Right atrium auricular region (tissue), 2 donors: ENCODE data around the gene ZNF576. TPM values are rescaled to one million over a fixed set of nuclear protein-coding genes. Genes with fewer than 3 reads are reported as not detected.

ENCODE experiments used
- DNase-seq: peaks from one replicate; pipeline ENCODE4 v3.0.0-alpha.2; 2019; ENCODE audit warnings: low spot score
- H3K27ac ChIP-seq, 2 donors: fragments of 200-600 bp; sonication (generic); 1 replicate in 1 of 2; 2 replicates in 1 of 2; pipeline ENCODE4 v1.5.1; 2016 to 2019
- H3K27me3 ChIP-seq, 2 donors: fragments of 200-600 bp; sonication (generic); one replicate each; pipeline versions ENCODE4 v1.5.1 to v1.6.0; 2017 to 2019
- H3K36me3 ChIP-seq: fragments of 200-600 bp; sonication (generic); one replicate; pipeline ENCODE4 v1.5.1; 2016
- H3K4me1 ChIP-seq, 2 donors: fragments of 200-600 bp; sonication (generic); one replicate each; pipeline versions ENCODE4 v1.5.1 to v1.6.0; 2017 to 2019
- H3K4me3 ChIP-seq, 2 donors: fragments of 200-600 bp; sonication (generic); 1 replicate in 1 of 2; 2 replicates in 1 of 2; pipeline ENCODE4 v1.5.1; 2017 to 2019; ENCODE audit warnings: mild to moderate bottlenecking in 1 of 2, moderate library complexity in 1 of 2
- H3K9me3 ChIP-seq, 2 donors: fragments of 200-600 bp; sonication (generic); one replicate each; pipeline ENCODE4 v1.5.1; 2019
- total RNA-seq, 2 donors: library from RNA; depleted of rRNA; stranded (reverse); fragments of >200 nt; gene quantifications; one replicate each; pipeline ENCODE4 v1.1.0, GENCODE V29; 2016
- TF ChIP-seq, protein P1 (sequence below), 2 donors: fragments of 200-600 bp; sonication (generic); IDR thresholded peaks; one replicate each; pipeline ENCODE4 v1.5.1; 2019; ENCODE audit warnings: antibody characterized with exemption in 2 of 2

ZNF576 gene
- total RNA-seq, 2 donors from 2014 or later, result 8.9 to 16.4 TPM

DNA sequence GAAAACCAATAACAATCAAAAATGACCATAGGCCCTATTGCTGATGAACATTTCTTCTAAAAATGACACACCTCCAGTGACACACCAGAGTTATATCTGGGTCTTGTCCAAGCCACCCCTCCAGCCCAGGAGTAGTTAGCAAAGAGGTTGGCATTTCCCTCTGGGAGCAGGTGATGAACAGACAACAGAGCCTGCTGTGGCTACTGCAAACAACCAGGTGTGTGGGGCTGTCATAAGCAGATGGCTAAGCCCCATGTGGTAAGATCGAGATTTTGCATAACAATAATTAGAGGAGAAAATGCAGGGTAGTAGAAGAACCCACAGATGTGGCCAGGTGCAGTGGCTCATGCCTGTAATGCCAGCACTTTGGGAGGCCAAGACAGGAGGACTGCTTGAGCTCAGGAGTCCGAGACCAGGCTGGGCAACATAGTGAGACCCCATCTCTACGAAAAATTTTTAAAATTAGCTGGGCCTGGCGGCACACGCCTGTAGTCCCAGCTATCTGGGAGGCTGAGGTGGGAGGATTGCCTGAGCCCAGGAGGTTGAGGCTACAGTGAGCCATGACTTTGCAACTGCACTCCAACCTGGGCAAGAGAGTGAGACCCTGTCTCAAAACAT is 26.1 kb upstream of the ZNF576 start:
- Histone ChIP-seq H3K27ac (no peak overlapping the region), H3K27me3 (no peaks in the 10 kb centered on the region), H3K4me3 (no peak overlapping the region), H3K9me3 (no peaks in the 10 kb centered on the region), H3K36me3 (no peaks in the 10 kb centered on the region), H3K4me1 (peaks cover 0 to 12% of the 10 kb centered on the region in 2 donors)
- DNase-seq, result no peak
- TF ChIP-seq, protein P1, sequence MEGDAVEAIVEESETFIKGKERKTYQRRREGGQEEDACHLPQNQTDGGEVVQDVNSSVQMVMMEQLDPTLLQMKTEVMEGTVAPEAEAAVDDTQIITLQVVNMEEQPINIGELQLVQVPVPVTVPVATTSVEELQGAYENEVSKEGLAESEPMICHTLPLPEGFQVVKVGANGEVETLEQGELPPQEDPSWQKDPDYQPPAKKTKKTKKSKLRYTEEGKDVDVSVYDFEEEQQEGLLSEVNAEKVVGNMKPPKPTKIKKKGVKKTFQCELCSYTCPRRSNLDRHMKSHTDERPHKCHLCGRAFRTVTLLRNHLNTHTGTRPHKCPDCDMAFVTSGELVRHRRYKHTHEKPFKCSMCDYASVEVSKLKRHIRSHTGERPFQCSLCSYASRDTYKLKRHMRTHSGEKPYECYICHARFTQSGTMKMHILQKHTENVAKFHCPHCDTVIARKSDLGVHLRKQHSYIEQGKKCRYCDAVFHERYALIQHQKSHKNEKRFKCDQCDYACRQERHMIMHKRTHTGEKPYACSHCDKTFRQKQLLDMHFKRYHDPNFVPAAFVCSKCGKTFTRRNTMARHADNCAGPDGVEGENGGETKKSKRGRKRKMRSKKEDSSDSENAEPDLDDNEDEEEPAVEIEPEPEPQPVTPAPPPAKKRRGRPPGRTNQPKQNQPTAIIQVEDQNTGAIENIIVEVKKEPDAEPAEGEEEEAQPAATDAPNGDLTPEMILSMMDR (IDR thresholded peaks at IDR 0.05), result no peak

GRCh38 chr19:43572171-43572588 is 24.2 kb upstream of the ZNF576 start:
- Histone ChIP-seq H3K27me3 (no peaks in the 10 kb centered on the region), H3K27ac (no peak overlapping the region), H3K4me1 (peaks cover 0 to 17% of the 10 kb centered on the region in 2 donors), H3K4me3 (no peak overlapping the region), H3K9me3 (no peaks in the 10 kb centered on the region), H3K36me3 (no peaks in the 10 kb centered on the region)
- DNase-seq, result no peak
- TF ChIP-seq, protein P1 (IDR thresholded peaks at IDR 0.05), result no peak

- peak overlapping the region; percentile 79 to 84 for H3K27ac ChIP-seq
- DNase-seq, result no peak
Measured at GRCh38 chr19:43574424-43575155, 21.8 kb upstream of the ZNF576 start.

DNA sequence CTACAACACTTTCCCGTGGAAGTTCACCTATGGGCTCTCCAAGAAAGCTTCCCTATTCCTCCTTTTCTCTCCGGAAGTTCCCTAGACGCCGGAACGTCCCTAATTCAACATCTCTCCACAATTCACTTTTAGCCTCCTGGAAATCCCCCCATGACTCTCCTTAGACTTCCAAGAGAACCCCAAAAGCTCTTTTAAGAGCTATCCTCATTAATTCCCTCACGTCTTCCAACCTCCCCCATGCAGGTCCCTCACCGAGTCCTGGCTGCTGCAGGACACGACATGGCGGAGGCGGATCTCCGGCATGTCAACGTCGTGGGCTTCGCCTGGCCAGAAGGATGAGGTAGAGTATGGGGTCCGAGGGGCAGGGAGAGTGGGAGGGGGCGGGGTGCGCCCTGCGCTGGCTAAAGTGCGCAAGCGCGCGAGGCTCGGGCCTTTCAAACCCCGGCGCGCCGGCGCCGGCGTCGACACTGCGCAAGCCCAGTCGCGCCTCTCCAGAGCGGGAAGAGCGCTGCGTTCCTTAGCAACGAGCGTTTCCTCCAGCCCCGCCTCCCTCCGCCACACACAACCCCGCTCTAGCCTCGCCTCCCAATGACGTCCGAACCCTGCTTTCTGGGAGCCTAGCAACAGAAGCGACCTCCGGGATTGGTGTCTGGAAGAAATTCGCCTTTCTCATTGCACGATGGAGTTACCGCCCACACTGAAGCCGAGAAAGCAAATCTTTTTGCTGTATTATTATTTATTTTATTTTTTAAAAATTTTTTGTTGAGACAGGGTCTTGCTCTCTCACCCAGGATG is 21.0 kb upstream of the ZNF576 start, which contains the start of the genes PINLYP and XRCC1:
Gene PINLYP, plus strand, starts transcription at position 646 of the 795 bp plus-strand sequence. CDS start 1,391 bp downstream, outside the sequence.
Gene XRCC1, minus strand, starts transcription at position 372 of the 795 bp plus-strand sequence. Its CDS starts 69 bp downstream, at position 303.
- Histone ChIP-seq H3K27ac (peak within 1 kb of the TSS; percentile 79 to 84), H3K27me3 (no peaks in the 10 kb centered on the region), H3K4me3 (peak within 1 kb of the TSS; percentile 76 to 79), H3K9me3 (no peaks in the 10 kb centered on the region), H3K4me1 (peaks cover 0 to 17% of the 10 kb centered on the region in 2 donors), H3K36me3 (no peaks in the 10 kb centered on the region)
- DNase-seq, result peak; percentile 97
- TF ChIP-seq, protein P1 (IDR thresholded peaks at IDR 0.05), result no peak

More at GRCh38 chr19:43574424-43575155, 21.8 kb upstream of the ZNF576 start:
- peak overlapping the region; percentile 76 to 79 for H3K4me3 ChIP-seq
- peaks cover 0 to 17% of the 10 kb centered on the region in 2 donors for H3K4me1 ChIP-seq
- H3K27me3 ChIP-seq, result no peaks in the 10 kb centered on the region
- TF ChIP-seq, protein P1 (IDR thresholded peaks at IDR 0.05), result no peak
- no peaks in the 10 kb centered on the region for H3K36me3 ChIP-seq
- H3K9me3 ChIP-seq, result no peaks in the 10 kb centered on the region

DNA sequence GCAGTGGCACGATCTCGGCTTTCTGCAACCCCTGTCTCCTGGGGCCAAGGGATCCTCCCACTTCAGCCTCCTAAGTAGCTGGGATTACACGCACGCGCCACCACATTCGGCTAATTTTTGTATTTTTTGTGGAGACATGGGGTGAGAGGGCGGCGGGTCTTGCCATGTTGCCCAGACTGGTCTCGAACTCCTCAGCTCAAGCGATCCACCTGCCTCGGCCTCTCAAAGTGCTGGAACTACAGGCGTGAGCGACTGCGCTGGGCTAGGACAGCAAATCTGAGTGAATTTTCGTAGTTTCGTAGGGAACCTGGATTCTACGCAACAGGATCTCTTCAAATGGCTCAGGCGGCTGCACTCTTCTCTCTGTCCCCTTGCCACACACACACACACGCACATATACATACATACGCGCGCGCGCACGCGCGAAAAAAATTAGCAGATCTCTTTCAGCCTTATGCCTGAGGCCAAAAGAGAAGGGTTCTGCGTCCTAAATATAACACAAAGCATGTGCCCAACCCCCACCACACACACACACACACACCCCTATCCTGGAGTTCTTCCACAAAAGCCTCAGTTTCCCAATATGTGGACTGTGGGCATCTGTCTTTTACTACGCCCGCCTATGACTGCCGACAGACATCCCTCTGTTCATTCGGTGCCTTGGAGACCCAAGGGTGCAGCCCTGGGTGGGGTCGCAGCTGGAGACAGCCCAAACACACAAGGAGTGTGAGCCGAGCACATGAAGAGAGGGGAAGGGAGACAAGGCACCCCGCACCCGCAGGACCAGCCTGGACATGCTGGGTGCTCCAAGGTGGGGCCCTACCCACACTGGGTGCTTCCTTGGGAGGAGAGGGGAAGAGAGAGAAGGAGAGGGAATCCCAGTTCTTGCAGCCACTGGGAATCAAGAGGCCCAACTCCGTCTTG is 20.2 kb upstream of the ZNF576 start:
- Histone ChIP-seq H3K36me3 (no peaks in the 10 kb centered on the region), H3K4me1 (peaks cover 0 to 24% of the 10 kb centered on the region in 2 donors), H3K4me3 (peak overlapping the region; percentile 76 to 79), H3K27ac (peak overlapping the region; percentile 43 to 50), H3K27me3 (no peaks in the 10 kb centered on the region), H3K9me3 (no peaks in the 10 kb centered on the region)
- TF ChIP-seq, protein P1 (IDR thresholded peaks at IDR 0.05), result no peak
- DNase-seq, result no peak
